ENCODE results near the gene PIK3R1. TPM values are rescaled to one million over a fixed set of nuclear protein-coding genes. Genes with fewer than 3 reads are reported as not detected.

The PIK3R1 gene
- total RNA-seq, 2 donors from 2014 or later: 29.8 to 30.2 TPM

DNA sequence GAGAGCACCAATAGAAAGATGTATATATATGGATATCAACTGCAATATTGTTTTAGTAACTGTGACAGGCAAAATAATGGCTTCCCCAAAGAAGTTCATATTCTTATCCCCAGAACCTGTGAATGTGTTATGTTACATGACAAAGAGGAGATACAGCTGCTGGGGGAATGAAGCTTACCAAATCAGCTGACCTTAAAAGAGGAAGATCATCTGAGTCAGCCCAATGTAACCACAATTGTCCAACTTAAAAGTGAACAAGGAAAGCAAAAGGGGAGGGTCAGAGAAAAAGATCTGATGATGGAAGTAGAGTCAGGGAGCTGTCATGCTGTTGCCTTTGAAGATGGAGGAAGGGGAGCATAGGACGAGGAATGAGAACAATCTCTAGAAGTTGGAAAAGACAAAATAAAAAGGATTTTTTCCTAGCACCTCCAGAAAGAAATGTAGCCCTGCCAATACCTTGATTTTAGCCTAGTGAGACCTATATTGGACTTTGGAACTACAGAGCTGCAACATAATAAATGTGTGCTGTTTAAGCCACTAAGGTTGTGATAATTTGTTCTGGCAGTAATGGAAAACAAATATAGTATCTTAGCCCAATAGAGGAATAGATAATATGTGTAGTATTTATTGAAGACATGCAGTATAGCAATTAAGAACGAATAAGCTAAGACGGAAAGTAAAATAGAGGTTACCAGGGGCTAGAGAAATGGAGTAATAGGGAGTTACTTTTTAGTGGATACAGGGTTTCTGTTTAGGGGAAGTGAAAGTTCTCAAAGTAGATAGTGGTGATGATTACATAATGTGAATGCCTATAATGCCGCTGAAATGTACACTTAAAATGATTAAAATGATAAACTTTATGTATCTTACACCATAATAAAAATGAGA, 115.9 kb downstream of the PIK3R1 start:
- H3K27ac Mint-ChIP-seq: no peak overlapping the region
- H3K4me3 Mint-ChIP-seq: no peak overlapping the region
- Histone ChIP-seq H3K9me3 (ENCODE audit: control insufficient read depth, low read length) (no peaks in the 10 kb centered on the region), H3K27me3 (ENCODE audit: control insufficient read depth, insufficient read depth, low read length, poor library complexity, severe bottlenecking) (no peaks in the 10 kb centered on the region), H3K4me1 (ENCODE audit: control insufficient read depth, insufficient read depth, low read length) (no peaks in the 10 kb centered on the region), H3K9ac (ENCODE audit: extremely low read depth, low read length, poor library complexity, severe bottlenecking) (no peak overlapping the region), H3K36me3 (ENCODE audit: control insufficient read depth, insufficient read depth, low read length) (no peaks in the 10 kb centered on the region), H3K4me3 (ENCODE audit: low read length) (no peak overlapping the region), H3K27ac (ENCODE audit: low read depth, low read length) (no peak overlapping the region)
- H3K27me3 Mint-ChIP-seq (ENCODE audit: insufficient read depth): no peaks in the 10 kb centered on the region
- no peaks in the 10 kb centered on the region for H3K36me3 Mint-ChIP-seq (ENCODE audit: low read depth)
- H3K4me1 Mint-ChIP-seq: no peaks in the 10 kb centered on the region
- WGBS, 2 experiments (ENCODE audit: insufficient coverage in 1 of 2, insufficient read length in 1 of 2): 93 to 96% methylated on average over 3 to 4 of the region's 4 CpGs
- TF ChIP-seq, protein P1, sequence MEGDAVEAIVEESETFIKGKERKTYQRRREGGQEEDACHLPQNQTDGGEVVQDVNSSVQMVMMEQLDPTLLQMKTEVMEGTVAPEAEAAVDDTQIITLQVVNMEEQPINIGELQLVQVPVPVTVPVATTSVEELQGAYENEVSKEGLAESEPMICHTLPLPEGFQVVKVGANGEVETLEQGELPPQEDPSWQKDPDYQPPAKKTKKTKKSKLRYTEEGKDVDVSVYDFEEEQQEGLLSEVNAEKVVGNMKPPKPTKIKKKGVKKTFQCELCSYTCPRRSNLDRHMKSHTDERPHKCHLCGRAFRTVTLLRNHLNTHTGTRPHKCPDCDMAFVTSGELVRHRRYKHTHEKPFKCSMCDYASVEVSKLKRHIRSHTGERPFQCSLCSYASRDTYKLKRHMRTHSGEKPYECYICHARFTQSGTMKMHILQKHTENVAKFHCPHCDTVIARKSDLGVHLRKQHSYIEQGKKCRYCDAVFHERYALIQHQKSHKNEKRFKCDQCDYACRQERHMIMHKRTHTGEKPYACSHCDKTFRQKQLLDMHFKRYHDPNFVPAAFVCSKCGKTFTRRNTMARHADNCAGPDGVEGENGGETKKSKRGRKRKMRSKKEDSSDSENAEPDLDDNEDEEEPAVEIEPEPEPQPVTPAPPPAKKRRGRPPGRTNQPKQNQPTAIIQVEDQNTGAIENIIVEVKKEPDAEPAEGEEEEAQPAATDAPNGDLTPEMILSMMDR (conservative IDR thresholded peaks at IDR 0.05): no peak
- no peaks in the 10 kb centered on the region for H3K9me3 Mint-ChIP-seq
- DNase-seq: no peak

DNA sequence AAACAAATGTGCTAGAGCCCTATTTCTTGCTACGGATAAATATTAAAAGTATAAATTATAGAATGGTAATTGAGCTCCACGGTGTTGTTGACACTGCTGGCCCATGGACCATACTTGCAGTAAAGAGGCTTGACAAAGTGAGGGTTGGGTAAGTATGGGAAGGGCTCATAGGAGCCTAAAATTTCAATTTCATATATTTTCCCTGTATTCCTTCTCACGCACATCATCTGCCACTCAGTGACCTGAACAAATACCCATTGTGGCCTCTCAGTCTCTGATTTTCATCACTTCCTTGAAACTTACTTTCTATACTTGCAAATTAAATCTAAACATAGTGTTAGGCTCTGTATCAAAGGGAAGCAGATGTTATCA, 116.5 kb downstream of the PIK3R1 start:
- no peaks in the 10 kb centered on the region for H3K27me3 ChIP-seq (ENCODE audit: control insufficient read depth, insufficient read depth, low read length, poor library complexity, severe bottlenecking)
- WGBS, 2 experiments (ENCODE audit: insufficient coverage in 1 of 2, insufficient read length in 1 of 2): 94 to 100% methylated on average over 2 to 3 of the region's 3 CpGs
- no peaks in the 10 kb centered on the region for H3K4me1 Mint-ChIP-seq
- no peaks in the 10 kb centered on the region for H3K4me1 ChIP-seq (ENCODE audit: control insufficient read depth, insufficient read depth, low read length)
- no peak overlapping the region for H3K27ac ChIP-seq (ENCODE audit: low read depth, low read length)
- no peak overlapping the region for H3K27ac Mint-ChIP-seq
- no peaks in the 10 kb centered on the region for H3K27me3 Mint-ChIP-seq (ENCODE audit: insufficient read depth)
- no peak overlapping the region for H3K4me3 ChIP-seq (ENCODE audit: low read length)
- H3K9me3 Mint-ChIP-seq: no peaks in the 10 kb centered on the region
- no peak overlapping the region for H3K4me3 Mint-ChIP-seq
- H3K36me3 ChIP-seq (ENCODE audit: control insufficient read depth, insufficient read depth, low read length): no peaks in the 10 kb centered on the region
- no peak for DNase-seq
- no peak overlapping the region for H3K9ac ChIP-seq (ENCODE audit: extremely low read depth, low read length, poor library complexity, severe bottlenecking)
- H3K9me3 ChIP-seq (ENCODE audit: control insufficient read depth, low read length): no peaks in the 10 kb centered on the region
- H3K36me3 Mint-ChIP-seq (ENCODE audit: low read depth): no peaks in the 10 kb centered on the region
- TF ChIP-seq, protein P1 (conservative IDR thresholded peaks at IDR 0.05): no peak

DNA sequence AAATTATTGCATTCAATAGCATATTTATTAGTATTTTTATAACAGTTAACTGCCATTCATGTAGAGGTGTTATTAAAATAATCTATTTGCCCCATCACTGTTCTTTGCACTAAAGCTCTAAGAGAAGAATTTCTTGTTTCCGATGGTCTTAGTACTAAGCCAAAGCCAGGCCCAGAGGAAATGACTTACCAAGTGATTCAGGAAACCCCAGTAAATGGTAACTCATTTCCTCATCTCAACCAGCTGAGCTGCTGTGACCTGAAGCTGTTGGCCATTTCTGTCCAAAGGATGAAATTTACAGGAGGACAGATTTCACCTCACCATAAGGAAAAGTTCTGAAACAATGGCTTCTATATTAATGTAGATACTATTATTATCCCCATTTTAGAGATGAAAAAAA, 117.0 kb downstream of the PIK3R1 start:
- Histone ChIP-seq H3K9me3 (ENCODE audit: control insufficient read depth, low read length) (no peaks in the 10 kb centered on the region), H3K4me3 (ENCODE audit: low read length) (no peak overlapping the region), H3K27me3 (ENCODE audit: control insufficient read depth, insufficient read depth, low read length, poor library complexity, severe bottlenecking) (no peaks in the 10 kb centered on the region), H3K36me3 (ENCODE audit: control insufficient read depth, insufficient read depth, low read length) (no peaks in the 10 kb centered on the region), H3K4me1 (ENCODE audit: control insufficient read depth, insufficient read depth, low read length) (no peaks in the 10 kb centered on the region), H3K27ac (ENCODE audit: low read depth, low read length) (no peak overlapping the region), H3K9ac (ENCODE audit: extremely low read depth, low read length, poor library complexity, severe bottlenecking) (no peak overlapping the region)
- H3K36me3 Mint-ChIP-seq (ENCODE audit: low read depth): no peaks in the 10 kb centered on the region
- no peak overlapping the region for H3K4me3 Mint-ChIP-seq
- H3K27me3 Mint-ChIP-seq (ENCODE audit: insufficient read depth): no peaks in the 10 kb centered on the region
- H3K9me3 Mint-ChIP-seq: no peaks in the 10 kb centered on the region
- 97 to 100% methylated on average over 1 of the region's 1 CpG for WGBS, 2 experiments (ENCODE audit: insufficient coverage in 1 of 2, insufficient read length in 1 of 2)
- TF ChIP-seq, protein P1 (conservative IDR thresholded peaks at IDR 0.05): no peak
- no peak overlapping the region for H3K27ac Mint-ChIP-seq
- no peak for DNase-seq
- no peaks in the 10 kb centered on the region for H3K4me1 Mint-ChIP-seq
